ENCODE data around the gene EGLN3.
"Not testable (repeated sequence)": the region's sequence is repeated elsewhere in the genome, so short reads cannot be mapped to it uniquely, and the experiment has no call there.

EGLN3 gene

DNA sequence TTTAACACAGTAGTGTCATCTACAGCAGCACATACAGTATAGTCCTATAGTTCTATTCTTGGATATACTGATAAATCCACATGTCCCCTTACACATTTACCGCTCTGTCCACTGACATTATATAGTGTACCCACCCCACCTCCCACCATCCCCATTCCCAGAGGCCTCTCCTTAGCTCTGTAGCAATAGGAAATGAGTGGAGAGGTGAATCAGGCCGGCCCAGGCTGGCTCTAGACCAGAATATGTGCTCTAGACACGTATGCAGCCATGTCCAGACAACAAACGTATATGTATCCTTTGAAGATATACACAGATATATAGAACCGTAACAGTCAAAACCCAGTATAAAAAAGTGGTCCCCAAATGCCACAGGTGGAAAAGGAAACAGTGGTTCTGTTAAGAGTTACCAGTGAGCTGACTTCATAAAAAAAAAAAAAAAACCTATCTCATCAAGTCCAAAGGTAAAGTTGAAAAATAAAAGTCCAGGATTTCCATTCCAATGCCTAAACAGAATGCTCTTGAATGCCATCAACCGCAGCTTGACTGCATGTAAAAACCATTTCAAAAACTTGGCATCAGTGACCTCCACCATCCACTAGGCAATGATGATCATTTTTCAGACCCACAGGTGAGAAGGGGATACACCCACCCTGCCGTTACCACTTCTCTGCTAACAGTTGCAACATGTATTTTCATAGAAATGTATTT, 16.7 kb downstream of the EGLN3 start:
- Histone ChIP-seq H3K27me3 (ENCODE audit: insufficient read depth, low read length) (no peaks in the 10 kb centered on the region), H3K4me1 (ENCODE audit: insufficient read depth, low read length) (peaks cover 78% of the 10 kb centered on the region), H3K4me3 (ENCODE audit: low read length) (no peak overlapping the region), H3K9me3 (ENCODE audit: insufficient read depth, low read depth, low read length) (no peaks in the 10 kb centered on the region), H3K9ac (ENCODE audit: low read depth, low read length) (no peak overlapping the region), H3K36me3 (ENCODE audit: insufficient read depth, low read length) (peaks cover 17% of the 10 kb centered on the region), H3K27ac (ENCODE audit: low read depth, low read length) (no peak overlapping the region)
- 84% methylated on average over 7 of the region's 7 CpGs for WGBS

DNA sequence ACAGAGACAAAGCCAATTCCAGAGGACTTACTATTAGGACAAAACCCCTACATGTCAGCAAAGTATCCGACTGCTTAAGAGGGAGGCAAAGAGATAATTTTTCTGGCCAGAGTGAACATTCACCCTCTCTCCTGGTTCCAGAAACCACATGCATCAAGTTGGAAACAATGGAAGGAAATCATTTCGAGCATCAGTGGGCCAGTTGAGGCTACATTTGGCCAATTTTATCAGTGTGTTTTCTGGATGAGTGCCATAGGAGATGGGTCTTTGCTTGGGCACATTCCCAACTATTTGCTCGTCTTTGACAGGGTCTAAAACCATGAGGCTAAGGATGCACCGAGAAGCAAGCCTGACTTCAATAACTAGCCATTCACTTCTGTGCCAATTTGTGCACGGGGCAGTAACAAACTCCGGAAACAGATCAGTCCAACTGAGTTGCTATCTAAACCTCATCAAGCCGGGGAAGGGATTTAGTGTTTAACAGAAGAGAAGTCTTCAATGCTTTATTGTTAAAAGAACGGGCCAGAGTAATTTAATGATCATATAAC, 17.4 kb downstream of the EGLN3 start:
- no peaks in the 10 kb centered on the region for H3K9me3 ChIP-seq (ENCODE audit: insufficient read depth, low read depth, low read length)
- H3K4me1 ChIP-seq (ENCODE audit: insufficient read depth, low read length): peaks cover 73% of the 10 kb centered on the region
- H3K9ac ChIP-seq (ENCODE audit: low read depth, low read length): peak overlapping the region; percentile 14; the same call in 1 of the 2 replicates
- no peaks in the 10 kb centered on the region for H3K27me3 ChIP-seq (ENCODE audit: insufficient read depth, low read length)
- peak overlapping the region; percentile 43; the same call in 1 of the 2 replicates for H3K27ac ChIP-seq (ENCODE audit: low read depth, low read length)
- H3K4me3 ChIP-seq (ENCODE audit: low read length): no peak overlapping the region
- peaks cover 24% of the 10 kb centered on the region for H3K36me3 ChIP-seq (ENCODE audit: insufficient read depth, low read length)
- WGBS: 92% methylated on average over 8 of the region's 8 CpGs

- Histone ChIP-seq H3K27ac (ENCODE audit: low read depth, low read length) (peak overlapping the region; percentile 43), H3K4me3 (ENCODE audit: low read length) (no peak overlapping the region), H3K4me1 (ENCODE audit: insufficient read depth, low read length) (peaks cover 67% of the 10 kb centered on the region), H3K9ac (ENCODE audit: low read depth, low read length) (no peak overlapping the region; the same call in 1 of the 2 replicates), H3K36me3 (ENCODE audit: insufficient read depth, low read length) (peaks cover 31% of the 10 kb centered on the region), H3K9me3 (ENCODE audit: insufficient read depth, low read depth, low read length) (no peaks in the 10 kb centered on the region), H3K27me3 (ENCODE audit: insufficient read depth, low read length) (no peaks in the 10 kb centered on the region)
- WGBS: 77% methylated on average over 4 of the region's 4 CpGs
These were observed 18.1 kb downstream of the EGLN3 start for GRCh38 chr14:33932576-33933345.

GRCh38 chr14:33932033-33932432, 18.8 kb downstream of the EGLN3 start:
- no peak overlapping the region for H3K9ac ChIP-seq (ENCODE audit: low read depth, low read length)
- H3K36me3 ChIP-seq (ENCODE audit: insufficient read depth, low read length): peaks cover 37% of the 10 kb centered on the region
- 95% methylated on average over 3 of the region's 3 CpGs for WGBS
- no peak overlapping the region for H3K4me3 ChIP-seq (ENCODE audit: low read length)
- H3K27me3 ChIP-seq (ENCODE audit: insufficient read depth, low read length): no peaks in the 10 kb centered on the region
- H3K9me3 ChIP-seq (ENCODE audit: insufficient read depth, low read depth, low read length): no peaks in the 10 kb centered on the region
- peaks cover 60% of the 10 kb centered on the region for H3K4me1 ChIP-seq (ENCODE audit: insufficient read depth, low read length)
- peak overlapping the region; percentile 6 for H3K27ac ChIP-seq (ENCODE audit: low read depth, low read length)

DNA sequence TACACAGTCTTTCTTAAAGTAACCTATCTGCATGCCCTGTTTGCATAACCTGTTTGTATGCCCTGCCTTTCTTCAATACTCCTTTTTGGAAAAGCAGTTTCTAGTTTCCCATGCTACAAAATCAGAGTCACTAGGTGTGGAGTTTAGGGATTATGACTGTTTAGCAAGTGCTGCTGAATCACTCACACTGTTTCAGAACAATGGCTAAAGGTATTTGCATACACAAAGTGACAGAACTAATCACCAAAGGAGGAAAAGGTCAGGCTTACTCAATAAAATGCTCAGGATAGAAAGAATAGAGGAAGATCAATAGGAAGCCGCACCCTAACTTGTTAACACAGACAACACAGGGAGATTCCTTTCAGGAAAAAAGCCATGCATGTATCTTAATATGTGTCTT, 19.4 kb downstream of the EGLN3 start:
- no peak overlapping the region for H3K9ac ChIP-seq (ENCODE audit: low read depth, low read length)
- H3K4me3 ChIP-seq (ENCODE audit: low read length): no peak overlapping the region
- no peaks in the 10 kb centered on the region for H3K9me3 ChIP-seq (ENCODE audit: insufficient read depth, low read depth, low read length)
- no peaks in the 10 kb centered on the region for H3K27me3 ChIP-seq (ENCODE audit: insufficient read depth, low read length)
- WGBS: 80% methylated on average over 1 of the region's 1 CpG
- peaks cover 41% of the 10 kb centered on the region for H3K36me3 ChIP-seq (ENCODE audit: insufficient read depth, low read length)
- H3K27ac ChIP-seq (ENCODE audit: low read depth, low read length): peak overlapping the region; percentile 31; the same call in 1 of the 2 replicates
- H3K4me1 ChIP-seq (ENCODE audit: insufficient read depth, low read length): peaks cover 54% of the 10 kb centered on the region

- WGBS: 96% methylated on average over 2 of the region's 2 CpGs
- H3K36me3 ChIP-seq (ENCODE audit: insufficient read depth, low read length): peaks cover 51% of the 10 kb centered on the region
- H3K4me3 ChIP-seq (ENCODE audit: low read length): no peak overlapping the region
- no peaks in the 10 kb centered on the region for H3K9me3 ChIP-seq (ENCODE audit: insufficient read depth, low read depth, low read length)
- H3K27me3 ChIP-seq (ENCODE audit: insufficient read depth, low read length): no peaks in the 10 kb centered on the region
- H3K4me1 ChIP-seq (ENCODE audit: insufficient read depth, low read length): peaks cover 47% of the 10 kb centered on the region
- H3K9ac ChIP-seq (ENCODE audit: low read depth, low read length): no peak overlapping the region
- H3K27ac ChIP-seq (ENCODE audit: low read depth, low read length): no peak overlapping the region
These were observed 20.4 kb downstream of the EGLN3 start for GRCh38 chr14:33930439-33930838.

GRCh38 chr14:33929799-33930408, 21.0 kb downstream of the EGLN3 start:
- H3K27me3 ChIP-seq (ENCODE audit: insufficient read depth, low read length): no peaks in the 10 kb centered on the region
- no peak overlapping the region for H3K27ac ChIP-seq (ENCODE audit: low read depth, low read length)
- H3K9me3 ChIP-seq (ENCODE audit: insufficient read depth, low read depth, low read length): no peaks in the 10 kb centered on the region
- peaks cover 57% of the 10 kb centered on the region for H3K36me3 ChIP-seq (ENCODE audit: insufficient read depth, low read length)
- WGBS: 94% methylated on average over 2 of the region's 2 CpGs
- no peak overlapping the region for H3K9ac ChIP-seq (ENCODE audit: low read depth, low read length)
- no peak overlapping the region for H3K4me3 ChIP-seq (ENCODE audit: low read length)
- H3K4me1 ChIP-seq (ENCODE audit: insufficient read depth, low read length): peaks cover 42% of the 10 kb centered on the region

- 92% methylated on average over 8 of the region's 8 CpGs for WGBS
- no peaks in the 10 kb centered on the region for H3K27me3 ChIP-seq (ENCODE audit: insufficient read depth, low read length)
- H3K9me3 ChIP-seq (ENCODE audit: insufficient read depth, low read depth, low read length): no peaks in the 10 kb centered on the region
- no peak overlapping the region for H3K9ac ChIP-seq (ENCODE audit: low read depth, low read length)
- H3K4me3 ChIP-seq (ENCODE audit: low read length): no peak overlapping the region
- H3K36me3 ChIP-seq (ENCODE audit: insufficient read depth, low read length): peaks cover 67% of the 10 kb centered on the region
- peaks cover 34% of the 10 kb centered on the region for H3K4me1 ChIP-seq (ENCODE audit: insufficient read depth, low read length)
- no peak overlapping the region for H3K27ac ChIP-seq (ENCODE audit: low read depth, low read length)
These were observed 22.0 kb downstream of the EGLN3 start for GRCh38 chr14:33928895-33929294.

- peaks cover 74% of the 10 kb centered on the region for H3K36me3 ChIP-seq (ENCODE audit: insufficient read depth, low read length)
- WGBS: 98% methylated on average over 3 of the region's 4 CpGs
These were observed 22.9 kb downstream of the EGLN3 start for GRCh38 chr14:33927944-33928343.

DNA sequence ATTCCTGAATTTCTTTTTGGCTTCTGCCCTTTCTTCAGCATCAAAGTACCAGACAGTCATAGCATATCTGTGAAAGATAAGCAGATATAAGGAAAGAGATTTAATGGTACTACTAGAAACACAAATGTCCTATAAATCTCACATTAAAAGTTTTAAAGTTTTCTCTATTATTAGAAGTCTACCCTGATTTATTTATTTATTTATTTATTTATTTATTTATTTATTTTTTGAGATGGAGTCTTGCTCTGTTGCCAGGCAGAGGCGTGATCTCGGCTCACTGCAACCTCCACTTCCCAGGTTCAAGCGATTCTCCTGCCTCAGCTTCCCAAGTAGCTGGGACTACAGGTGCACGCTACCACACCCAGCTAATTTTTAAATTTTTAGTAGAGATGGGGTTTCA, 23.9 kb downstream of the EGLN3 start:
- WGBS: 100% methylated on average over 3 of the region's 4 CpGs
- H3K9me3 ChIP-seq (ENCODE audit: insufficient read depth, low read depth, low read length): not testable (repeated sequence)

More at GRCh38 chr14:33927944-33928343, 22.9 kb downstream of the EGLN3 start:
- Histone ChIP-seq H3K9me3 (ENCODE audit: insufficient read depth, low read depth, low read length) (no peaks in the 10 kb centered on the region), H3K27ac (ENCODE audit: low read depth, low read length) (no peak overlapping the region), H3K4me3 (ENCODE audit: low read length) (no peak overlapping the region), H3K9ac (ENCODE audit: low read depth, low read length) (no peak overlapping the region), H3K4me1 (ENCODE audit: insufficient read depth, low read length) (peaks cover 28% of the 10 kb centered on the region), H3K27me3 (ENCODE audit: insufficient read depth, low read length) (no peaks in the 10 kb centered on the region)

DNA sequence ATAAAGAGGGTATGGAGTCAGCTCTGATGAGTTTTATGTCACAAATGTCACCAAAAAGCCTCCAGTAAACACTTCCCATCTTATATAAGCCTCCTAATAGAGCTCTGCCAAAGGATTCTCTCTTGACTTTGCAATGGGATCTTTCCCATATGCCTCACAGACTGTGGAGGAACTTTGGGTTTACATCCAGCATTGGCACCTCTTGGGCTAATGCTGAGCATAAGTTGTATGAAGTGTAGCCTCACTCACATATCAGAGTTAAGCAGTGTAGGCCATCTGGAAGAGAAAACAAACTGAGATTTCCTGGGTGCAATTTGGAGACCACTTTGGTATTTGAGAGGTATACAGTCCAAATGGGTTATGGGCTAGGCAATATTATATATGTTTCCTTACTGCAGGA, 24.9 kb downstream of the EGLN3 start:
- H3K4me1 ChIP-seq (ENCODE audit: insufficient read depth, low read length): peaks cover 17% of the 10 kb centered on the region
- no peak overlapping the region for H3K4me3 ChIP-seq (ENCODE audit: low read length)
- no peaks in the 10 kb centered on the region for H3K9me3 ChIP-seq (ENCODE audit: insufficient read depth, low read depth, low read length)
- peaks cover 83% of the 10 kb centered on the region for H3K36me3 ChIP-seq (ENCODE audit: insufficient read depth, low read length)
- H3K9ac ChIP-seq (ENCODE audit: low read depth, low read length): no peak overlapping the region
- no peaks in the 10 kb centered on the region for H3K27me3 ChIP-seq (ENCODE audit: insufficient read depth, low read length)
- no peak overlapping the region for H3K27ac ChIP-seq (ENCODE audit: low read depth, low read length)

More for the DNA sequence above, 23.9 kb downstream of the EGLN3 start:
- H3K9ac ChIP-seq (ENCODE audit: low read depth, low read length); H3K4me3 ChIP-seq (ENCODE audit: low read length); H3K27ac ChIP-seq (ENCODE audit: low read depth, low read length); H3K27me3 ChIP-seq (ENCODE audit: insufficient read depth, low read length): not testable (repeated sequence)
- H3K36me3 ChIP-seq (ENCODE audit: insufficient read depth, low read length): peaks cover 82% of the 10 kb centered on the region
- peaks cover 25% of the 10 kb centered on the region for H3K4me1 ChIP-seq (ENCODE audit: insufficient read depth, low read length)

All from HUES64 (cell line).